ENCODE results near the gene INSYN2B. TPM values are rescaled to one million over a fixed set of nuclear protein-coding genes. Genes with fewer than 3 reads are reported as not detected.

The INSYN2B gene
- total and polyA plus RNA-seq, 2 of the 4 experiments (the other 2 are of a cell fraction), result 9.1 to 33.5 TPM

GRCh38 chr5:169909945-169910344 lies 70.3 kb downstream of the INSYN2B start:
- Histone ChIP-seq H3K56ac (ENCODE audit: extremely low read depth, insufficient read depth, low read length) (no peak overlapping the region), H4K20me1 (ENCODE audit: insufficient read depth, low read length) (0 out of 2 replicates have a peak, but pooled peaks cover 4% of the 10 kb centered on the region), H4K8ac (ENCODE audit: low read depth in 2 of 2, low read length in 2 of 2) (no peak overlapping the region), H4K5ac (ENCODE audit: low read depth, low read length) (no peak overlapping the region), H3K9ac (ENCODE audit: low read depth, low read length) (no peak overlapping the region), H2AK5ac (ENCODE audit: low read depth, low read length) (no peak overlapping the region), H3K23ac (ENCODE audit: low read depth, low read length) (no peak overlapping the region), H3K4ac (ENCODE audit: low read depth, low read length) (no peak overlapping the region), H4K91ac (ENCODE audit: insufficient read depth, low read depth, low read length) (no peak overlapping the region), H3K36me3 (ENCODE audit: control insufficient read depth, insufficient read depth, low read length) (no peaks in the 10 kb centered on the region), H2BK5ac (ENCODE audit: low read depth, low read length, poor library complexity, severe bottlenecking) (no peak overlapping the region), H3K4me1 (ENCODE audit: control insufficient read depth, insufficient read depth, low read length) (0 out of 2 replicates have a peak, but pooled peaks cover 1% of the 10 kb centered on the region), H2BK120ac (ENCODE audit: low read depth, low read length) (no peak overlapping the region), H3K27me3 (ENCODE audit: control insufficient read depth, insufficient read depth, low read length) (no peaks in the 10 kb centered on the region), H2BK15ac (ENCODE audit: low read depth, low read length) (no peak overlapping the region), H3K9me1 (ENCODE audit: insufficient read depth, low read length) (peaks cover 3% of the 10 kb centered on the region; the same call in 1 of the 2 replicates), H3K27ac (ENCODE audit: insufficient read depth, low read length) (no peak overlapping the region), H3K14ac (replicated peaks; ENCODE audit: low read depth, low read length) (no peak overlapping the region), H3K4me3 (ENCODE audit: insufficient read depth, low read depth, low read length) (no peak overlapping the region), H3K9me3 (ENCODE audit: control insufficient read depth, insufficient read depth, low read length) (no peaks in the 10 kb centered on the region), H2AFZ (replicated peaks; ENCODE audit: low read length, poor library complexity) (no peak overlapping the region), H2BK20ac (ENCODE audit: low read depth, low read length) (no peak overlapping the region), H2AK9ac (replicated peaks; ENCODE audit: low read depth, low read length, poor library complexity) (no peak overlapping the region), H3K4me2 (ENCODE audit: low read depth, low read length) (no peak overlapping the region), H3K18ac (ENCODE audit: low read depth, low read length) (no peak overlapping the region), H3K79me1 (ENCODE audit: low read depth in 1 of 2, low read length in 2 of 2) (peaks cover 13 to 24% of the 10 kb centered on the region in 2 experiments)
- intact Hi-C loops (cut with micrococcal nuclease) (no loop called here), in situ Hi-C loops (cut with MboI; ENCODE audit: low sequenced_read_pairs) (no loop called here), dilution Hi-C loops (cut with HindIII; ENCODE audit: low sequenced_read_pairs, unreplicated experiment) (no loop called here)
- TF ChIP-seq RCOR1 (IDR thresholded peaks at IDR 0.05; ENCODE audit: insufficient replicate concordance, low read length), result no peak
- no peak for TF ChIP-seq USF2 (IDR thresholded peaks at IDR 0.05; ENCODE audit: low read depth, low read length)
- no peak for TF ChIP-seq RFX5 (IDR thresholded peaks at IDR 0.05; ENCODE audit: low read depth, low read length)
- no peak for TF ChIP-seq BHLHE40 (IDR thresholded peaks at IDR 0.05; ENCODE audit: low read depth, low read length)
- TF ChIP-seq CHD1 (IDR thresholded peaks at IDR 0.05; ENCODE audit: low read depth, low read length), result no peak
- TF ChIP-seq SMC3 (IDR thresholded peaks at IDR 0.05; ENCODE audit: low read depth, low read length), result no peak
- no peak for TF ChIP-seq MAFK (IDR thresholded peaks at IDR 0.05; ENCODE audit: low read depth, low read length)
- no peak for TF ChIP-seq NFE2L2 (IDR thresholded peaks at IDR 0.05; ENCODE audit: low read depth, low read length)
- no peak for TF ChIP-seq MXI1 (IDR thresholded peaks at IDR 0.05; ENCODE audit: borderline replicate concordance, low read depth, low read length)
- TF ChIP-seq POLR2A (IDR thresholded peaks at IDR 0.05; ENCODE audit: low read depth, low read length), result no peak
- TF ChIP-seq RAD21 (IDR thresholded peaks at IDR 0.05; ENCODE audit: low read length), result no peak
- TF ChIP-seq CTCF (conservative IDR thresholded peaks at IDR 0.05; ENCODE audit: low read depth, low read length), result no peak
- no peak for TF ChIP-seq CEBPB (IDR thresholded peaks at IDR 0.05; ENCODE audit: low read depth, low read length)
- TF ChIP-seq MAZ (IDR thresholded peaks at IDR 0.05; ENCODE audit: borderline replicate concordance, low read depth, low read length), result no peak
- TF ChIP-seq FOS (IDR thresholded peaks at IDR 0.05; ENCODE audit: low read depth, low read length), result no peak
- TF ChIP-seq ELK1 (IDR thresholded peaks at IDR 0.05; ENCODE audit: borderline replicate concordance, low read depth, low read length), result no peak
- no TSS peak for BruUV-seq (replicated peaks)
- DNase-seq, result no peak
- WGBS, 2 experiments (ENCODE audit: extremely low coverage in 2 of 2, insufficient read length in 1 of 2), result no CpG with 5 or more reads among the region's 3 CpGs
- POLR2A ChIA-PET (ENCODE audit: unreplicated experiment), result no interaction called here
- CTCF ChIA-PET, result interaction anchor here (1.3 kb wide), 1 partner anchor 70 kb away, joined by 4 read pairs; the partner anchor contains the start of gene INSYN2B
- no peak for ATAC-seq (ENCODE audit: low read depth)
